GM20431 (cell line): ENCODE data around the gene GRP.
"Not testable (repeated sequence)": the region's sequence is repeated elsewhere in the genome, so short reads cannot be mapped to it uniquely, and the experiment has no call there.

Experiments
- in situ Hi-C: fragments of 300-500 bp; cut with MseI, MboI; formaldehyde crosslinking; loops from one replicate; pipeline ENCODE4 v1.15.0; 2020; ENCODE audit warnings: low sequenced_read_pairs; ENCODE audit not compliant: unreplicated experiment

Gene GRP

DNA sequence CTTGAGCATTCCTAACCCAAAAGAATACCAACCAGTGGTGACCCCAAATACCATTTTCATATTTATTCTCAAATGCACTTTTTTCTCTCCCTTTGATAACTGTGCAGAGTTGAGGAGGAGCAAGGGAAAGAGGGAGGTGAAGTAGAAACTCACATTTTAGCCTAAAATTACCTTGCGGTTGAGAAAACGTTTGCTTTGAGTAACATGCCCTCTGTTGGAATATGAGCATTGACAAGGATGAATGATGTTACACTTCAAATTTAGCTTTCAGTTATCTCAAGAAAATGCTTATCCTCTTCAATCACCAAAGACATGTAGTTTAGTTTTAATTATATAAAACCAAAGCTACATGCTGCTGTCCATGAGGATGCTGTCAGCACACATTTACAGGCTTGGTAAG, 2.4 kb downstream of the GRP start:
- in situ Hi-C loops: no loop called here

DNA sequence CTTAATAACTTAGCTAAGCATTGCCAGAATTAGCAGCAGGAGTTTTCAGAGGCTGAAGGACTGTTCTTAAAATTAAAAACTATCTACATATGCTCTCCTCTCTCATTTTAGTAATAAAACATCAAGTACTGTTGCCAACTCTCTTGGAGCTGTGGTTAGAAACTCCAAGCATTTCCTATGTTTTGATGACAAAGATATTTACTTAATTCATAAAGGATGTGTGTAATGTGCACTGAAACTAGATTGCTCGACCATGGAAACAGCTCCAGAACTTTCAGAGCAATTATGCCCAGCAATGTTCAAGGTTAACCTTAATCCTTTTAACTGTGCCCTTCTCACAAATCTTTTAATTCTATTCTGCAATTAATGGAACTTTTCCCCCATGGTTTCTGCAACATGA, 8.4 kb downstream of the GRP start:
- in situ Hi-C loops: no loop called here

DNA sequence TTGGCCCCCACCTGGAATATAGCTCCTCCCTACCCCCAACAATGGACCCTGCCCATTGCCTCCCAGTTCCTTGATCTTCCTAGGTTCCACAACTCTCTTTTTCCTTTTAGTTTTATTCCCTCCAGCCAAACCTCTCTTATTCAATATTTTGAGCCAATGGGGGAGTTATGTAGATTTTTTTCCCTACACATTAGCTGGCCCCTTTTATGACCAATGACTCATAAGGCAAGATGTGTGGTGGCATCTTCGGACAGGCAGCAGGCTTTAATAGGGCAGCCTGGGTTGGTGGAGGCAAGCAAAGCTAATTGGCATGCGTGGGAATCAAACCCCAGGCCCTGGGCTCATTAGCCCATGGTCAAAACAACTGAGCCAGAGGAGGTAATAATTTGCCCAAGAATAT, 9.2 kb downstream of the GRP start:
- in situ Hi-C loops: no loop called here

DNA sequence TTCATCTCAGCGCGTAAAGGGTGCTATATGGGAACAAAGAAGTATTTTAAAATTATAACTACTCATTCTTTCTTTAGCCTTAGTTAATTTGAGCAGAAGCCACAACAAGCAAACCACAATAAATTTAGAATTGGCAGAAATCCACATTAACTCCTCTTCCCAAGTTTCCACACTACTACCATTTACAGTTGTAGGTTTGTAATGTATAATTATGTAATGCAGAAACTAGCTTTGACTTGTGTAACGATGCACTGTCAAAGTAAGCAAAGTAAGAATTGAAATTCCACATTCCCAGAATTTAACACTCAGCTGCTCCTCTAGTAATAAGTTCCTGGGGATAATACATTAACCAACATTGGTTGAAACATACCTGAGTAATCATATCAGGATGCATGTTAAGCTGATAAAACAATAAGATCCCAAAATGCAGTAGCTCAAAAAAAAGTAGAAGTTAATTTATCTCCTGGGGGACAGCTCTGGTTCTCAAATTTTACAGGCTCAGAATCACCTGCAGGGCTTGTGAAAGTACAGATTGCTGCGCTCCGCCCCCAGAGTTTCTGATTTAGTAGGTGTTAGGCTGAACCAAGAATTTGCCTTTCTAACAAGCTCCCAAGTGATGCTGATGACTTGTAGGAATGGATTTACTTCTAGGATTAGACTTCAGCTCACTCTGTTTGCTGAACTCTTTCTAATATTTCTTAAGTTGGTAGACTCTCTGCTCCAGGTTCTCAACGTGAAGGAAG, 9.9 kb downstream of the GRP start:
- in situ Hi-C loops: no loop called here

DNA sequence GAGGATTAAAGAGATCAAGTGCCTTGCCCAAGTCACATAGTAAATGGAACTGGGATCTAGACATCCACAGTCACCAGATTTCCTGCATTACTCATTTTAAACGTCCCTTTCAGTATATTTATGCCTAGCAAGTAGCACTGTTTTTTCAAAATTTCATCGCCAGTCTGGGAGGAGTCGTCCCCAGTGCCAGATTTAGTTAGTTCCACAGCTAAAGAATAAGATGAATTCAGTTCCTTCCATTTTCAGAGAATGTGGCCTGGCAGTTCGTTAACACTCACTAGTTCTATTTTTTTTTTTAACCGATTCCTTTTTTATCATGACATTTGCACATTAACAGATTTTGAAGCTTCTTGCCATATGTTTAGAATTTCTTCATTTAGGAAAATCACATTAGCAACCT, 11.2 kb downstream of the GRP start:
- in situ Hi-C loops: no loop called here

DNA sequence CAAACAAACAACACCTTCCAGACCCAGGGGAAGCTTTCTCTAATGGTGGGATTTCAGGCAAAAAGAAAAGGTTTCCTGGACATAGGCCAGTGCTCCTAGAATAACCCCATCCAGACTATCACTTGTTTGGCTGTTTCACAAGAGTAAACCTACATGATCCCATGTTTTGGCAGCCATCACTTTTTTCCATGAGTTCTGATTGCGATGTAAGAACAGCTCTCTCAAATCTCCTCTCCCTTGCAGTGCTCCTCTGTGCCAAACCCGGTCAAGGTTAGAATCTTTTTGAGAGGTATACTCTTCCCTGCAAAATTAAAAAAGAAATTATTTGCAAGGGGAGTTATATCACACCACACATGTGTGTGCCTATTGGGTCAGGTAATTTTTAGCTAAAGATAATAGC, 11.9 kb downstream of the GRP start:
- in situ Hi-C loops: no loop called here

DNA sequence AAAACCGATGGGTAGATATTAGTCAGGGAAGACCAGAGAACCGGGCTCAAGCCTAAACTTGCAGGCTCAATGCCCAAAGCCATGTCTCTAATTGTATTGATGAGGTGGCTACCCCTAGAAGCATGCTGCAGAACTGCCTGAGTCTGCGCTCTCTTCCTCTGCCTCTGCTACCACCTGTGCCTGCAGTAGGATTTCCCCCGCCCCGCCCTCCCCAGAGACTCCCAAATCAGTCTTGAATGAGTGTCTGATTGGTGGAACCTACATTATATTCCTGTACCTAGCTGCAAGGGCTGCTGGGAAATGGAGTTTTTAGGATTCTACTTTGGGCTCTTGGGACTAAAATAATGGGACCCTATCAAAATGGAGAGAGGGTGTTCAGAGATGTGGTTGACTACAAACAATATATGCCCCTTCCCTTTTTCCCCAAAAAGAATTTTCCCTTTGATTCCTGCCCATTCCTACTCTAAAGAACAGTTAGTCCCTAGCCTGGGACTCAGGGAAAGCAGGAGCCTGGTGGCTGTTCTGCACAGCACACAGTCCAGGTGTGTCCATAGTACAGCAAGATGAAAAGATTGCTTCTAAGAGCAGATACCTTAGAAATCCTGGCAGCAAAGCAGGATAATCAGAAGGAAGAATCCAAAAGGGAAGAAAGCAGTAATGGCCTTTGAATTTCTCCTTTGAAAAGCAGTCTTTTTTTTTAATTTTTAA, 12.5 kb downstream of the GRP start:
- in situ Hi-C loops: no loop called here

DNA sequence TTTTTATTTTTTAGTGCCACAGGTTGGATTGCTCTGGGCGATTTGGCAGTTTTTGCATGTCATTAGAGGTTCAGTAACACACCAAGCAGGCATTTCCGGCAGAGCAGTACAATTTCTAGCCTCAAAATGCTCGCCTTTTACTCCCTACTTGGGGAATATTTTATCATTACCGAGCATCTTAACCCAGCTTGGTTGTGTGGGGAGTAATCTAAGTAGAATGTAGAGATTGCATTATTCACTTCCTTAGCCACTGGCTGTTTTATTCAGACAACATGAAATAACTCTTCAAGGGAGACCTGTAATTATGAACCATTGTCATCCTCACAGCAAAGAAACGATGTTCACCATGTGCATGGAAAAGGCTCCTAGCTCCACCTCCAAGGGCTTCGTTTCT, 13.1 kb downstream of the GRP start:
- in situ Hi-C loops: no loop called here

DNA sequence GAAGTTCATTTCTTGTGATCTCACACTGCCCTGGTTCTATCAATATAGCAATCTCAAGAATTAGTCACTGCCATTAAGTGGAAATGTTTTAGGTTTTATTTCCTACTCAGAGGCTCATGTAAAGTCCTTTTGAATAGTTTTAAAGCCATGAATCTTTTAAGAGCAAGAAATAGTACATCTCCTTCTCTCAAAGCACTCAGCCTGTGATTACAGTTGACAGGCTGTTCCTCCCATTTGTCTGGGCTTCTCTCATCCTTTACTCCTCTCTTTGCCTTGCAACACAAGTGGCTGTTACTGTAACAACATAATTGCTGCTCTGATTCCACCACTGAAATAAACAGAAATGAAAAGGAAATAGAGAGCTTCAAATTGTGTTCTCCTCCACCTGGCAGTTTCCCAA, 18.4 kb downstream of the GRP start:
- in situ Hi-C loops: no loop called here

DNA sequence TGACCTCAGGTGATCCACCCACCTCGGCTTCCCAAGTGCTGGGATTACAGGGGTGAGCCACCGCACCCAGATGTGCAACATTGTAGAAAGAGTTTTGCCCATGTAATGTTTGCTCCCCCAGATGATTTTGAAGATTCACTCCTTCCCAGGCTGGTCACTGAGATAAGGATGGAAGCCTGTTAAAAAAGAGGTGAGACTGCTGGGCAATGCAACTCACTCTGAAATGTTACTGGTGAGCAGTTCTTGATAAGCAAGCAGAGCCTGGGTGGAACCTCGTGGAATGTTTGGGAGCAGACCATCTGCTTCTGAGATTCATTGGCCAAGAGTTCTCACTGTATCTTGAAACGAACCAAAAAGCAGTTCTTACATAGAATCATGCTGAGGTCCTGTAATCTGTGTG, 19.7 kb downstream of the GRP start:
- in situ Hi-C loops: no loop called here

DNA sequence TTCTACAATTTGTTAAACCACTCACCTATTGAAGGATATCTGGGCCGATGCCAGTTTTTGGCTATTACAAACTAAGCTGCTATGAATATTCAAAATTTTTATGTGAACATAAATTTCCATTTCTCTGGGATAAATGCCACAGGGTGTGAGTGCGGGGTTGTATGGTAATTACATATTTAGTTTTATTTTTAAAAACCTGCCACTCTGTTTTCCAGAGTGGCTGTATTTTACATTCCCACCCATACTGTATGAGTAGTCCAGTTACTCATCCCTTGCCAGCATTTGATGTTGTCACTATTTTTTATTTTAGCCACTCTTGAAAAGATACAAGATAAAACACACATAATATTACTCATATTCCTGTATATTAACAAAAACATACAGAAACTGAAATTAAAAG, 22.9 kb downstream of the GRP start:
- in situ Hi-C loops: no loop called here

DNA sequence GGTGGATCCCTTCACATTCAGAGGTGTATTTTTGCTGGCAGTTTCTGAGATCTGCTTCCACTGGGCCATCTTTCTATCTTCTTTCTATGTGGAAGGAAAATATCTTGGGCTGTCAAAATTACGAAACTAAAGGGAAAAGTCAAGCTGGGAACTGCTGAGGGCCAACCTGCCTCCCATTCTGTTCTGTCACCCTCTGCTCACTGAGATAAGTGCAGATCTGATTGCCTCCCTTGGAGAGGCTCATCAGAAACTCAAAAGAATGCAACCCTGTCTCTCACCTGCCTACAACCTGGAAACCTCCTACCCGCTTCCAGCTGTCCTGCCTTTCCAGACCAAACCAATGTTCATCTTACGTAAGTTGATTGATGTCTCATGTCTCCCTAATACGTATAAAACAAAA, 26.8 kb downstream of the GRP start:
- in situ Hi-C loops: no loop called here

DNA sequence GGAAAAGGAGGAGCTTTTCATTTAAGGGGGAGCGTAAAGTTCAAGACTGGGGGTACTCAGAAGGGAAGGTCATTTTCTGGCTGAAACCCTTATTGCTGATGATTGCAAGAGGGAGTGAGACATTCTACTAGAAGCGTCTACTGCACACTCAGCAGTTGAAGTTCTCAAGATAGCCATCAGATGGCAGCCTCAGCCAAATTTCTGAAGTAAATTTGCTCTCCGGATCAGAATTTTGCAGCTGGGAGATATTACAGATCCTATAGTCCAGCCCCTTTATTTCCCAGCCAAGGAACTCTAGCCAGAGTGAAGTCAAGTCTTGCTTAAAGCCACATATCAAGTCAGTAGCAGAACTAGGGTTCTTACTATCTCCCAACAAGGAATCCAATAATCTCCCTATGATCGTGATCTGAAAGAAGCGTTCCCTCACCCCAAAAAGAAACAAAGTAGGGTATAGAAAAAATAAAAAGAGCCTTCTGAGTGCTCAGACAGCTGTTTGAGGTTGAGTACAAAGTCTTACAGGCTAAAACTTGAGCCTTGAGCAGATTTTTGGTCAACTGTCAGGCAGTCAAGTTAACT, 29.3 kb downstream of the GRP start:
- in situ Hi-C loops: no loop called here

DNA sequence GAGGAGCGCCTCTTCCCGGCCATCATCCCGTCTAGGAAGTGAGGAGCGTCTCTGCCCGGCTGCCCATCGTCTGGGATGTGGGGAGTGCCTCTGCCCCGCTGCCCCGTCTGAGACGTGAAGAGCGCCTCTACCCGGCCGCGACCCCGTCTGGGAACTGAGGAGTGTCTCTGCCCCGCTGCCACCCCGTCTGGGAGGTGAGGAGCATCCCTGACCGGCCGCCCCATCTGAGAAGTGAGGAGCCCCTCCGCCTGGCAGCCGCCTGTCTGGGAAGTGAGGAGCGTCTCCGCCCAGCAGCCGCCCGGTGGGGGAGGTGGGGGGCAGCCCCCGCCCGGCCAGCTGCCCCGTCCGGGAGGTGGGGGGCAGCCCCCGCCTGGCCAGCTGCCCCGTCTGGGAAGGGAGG, 35.5 kb downstream of the GRP start:
- in situ Hi-C loops: not testable (repeated sequence)

DNA sequence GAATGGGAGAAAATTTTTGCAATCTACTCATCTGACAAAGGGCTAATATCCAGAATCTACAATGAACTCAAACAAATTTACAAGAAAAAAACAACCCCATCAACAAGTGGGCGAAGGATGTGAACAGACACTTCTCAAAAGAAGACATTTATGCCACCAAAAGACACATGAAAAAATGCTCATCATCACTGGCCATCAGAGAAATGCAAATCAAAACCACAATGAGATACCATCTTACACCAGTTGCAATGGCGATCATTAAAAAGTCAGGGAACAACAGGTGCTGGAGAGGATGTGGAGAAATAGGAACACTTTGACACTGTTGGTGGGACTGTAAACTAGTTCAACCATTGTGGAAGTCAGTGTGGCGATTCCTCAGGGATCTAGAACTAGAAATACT, 41.9 kb downstream of the GRP start:
- in situ Hi-C loops: not testable (repeated sequence)

DNA sequence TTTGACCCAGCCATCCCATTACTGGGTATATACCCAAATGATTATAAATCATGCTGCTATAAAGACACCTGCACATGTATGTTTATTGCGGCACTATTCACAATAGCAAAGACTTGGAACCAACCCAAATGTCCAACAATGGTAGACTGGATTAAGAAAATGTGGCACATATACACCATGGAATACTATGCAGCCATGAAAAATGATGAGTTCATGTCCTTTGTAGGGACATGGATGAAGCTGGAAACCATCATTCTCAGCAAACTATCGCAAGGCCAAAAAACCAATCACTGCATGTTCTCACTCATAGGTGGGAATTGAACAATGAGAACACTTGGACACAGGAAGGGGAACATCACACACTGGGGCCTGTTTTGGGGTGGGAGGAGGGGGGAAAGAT, 42.3 kb downstream of the GRP start:
- in situ Hi-C loops: not testable (repeated sequence)

DNA sequence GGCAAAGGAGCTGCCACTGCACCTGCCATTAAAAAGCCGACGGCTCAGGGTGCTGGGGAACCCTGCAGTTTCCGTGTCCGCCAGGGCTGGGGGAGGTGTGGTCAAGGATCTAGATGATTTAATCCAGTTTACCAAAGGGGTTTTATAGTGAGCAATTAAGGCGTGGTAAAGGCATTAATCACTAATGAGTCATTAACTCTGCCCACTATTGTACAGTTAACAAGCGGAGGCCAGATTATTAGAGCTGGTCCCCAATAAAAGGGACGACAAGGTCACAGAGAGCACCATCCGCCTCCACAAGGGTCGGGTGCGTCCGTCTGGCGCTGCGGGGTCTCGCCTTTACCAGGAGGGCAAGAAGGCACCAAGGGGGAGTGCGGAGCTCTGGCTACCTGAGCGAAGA, 43.7 kb downstream of the GRP start:
- in situ Hi-C loops: no loop called here

DNA sequence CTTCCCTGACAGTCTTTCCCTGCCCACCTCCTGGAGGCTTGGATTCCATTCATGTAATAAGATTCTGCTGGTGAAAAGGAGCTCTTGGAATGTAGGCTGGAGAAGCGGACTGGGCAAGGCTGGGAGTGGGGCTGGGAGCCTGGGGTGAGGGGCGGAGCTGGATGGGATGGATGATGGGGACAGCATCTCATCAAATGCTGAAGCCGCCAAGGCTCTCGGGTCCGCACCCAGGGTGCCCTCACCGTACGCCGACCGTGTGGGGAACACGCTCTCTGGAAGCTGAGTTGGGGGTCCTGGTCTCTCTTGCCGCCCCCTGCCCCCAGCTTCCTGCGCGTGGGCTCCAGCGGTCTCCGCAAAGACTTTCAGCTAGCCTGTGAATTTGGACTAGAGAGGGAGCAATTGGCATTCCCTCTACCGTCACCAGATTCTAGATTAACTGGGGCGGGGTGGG, 44.2 kb downstream of the GRP start:
- in situ Hi-C loops: no loop called here

DNA sequence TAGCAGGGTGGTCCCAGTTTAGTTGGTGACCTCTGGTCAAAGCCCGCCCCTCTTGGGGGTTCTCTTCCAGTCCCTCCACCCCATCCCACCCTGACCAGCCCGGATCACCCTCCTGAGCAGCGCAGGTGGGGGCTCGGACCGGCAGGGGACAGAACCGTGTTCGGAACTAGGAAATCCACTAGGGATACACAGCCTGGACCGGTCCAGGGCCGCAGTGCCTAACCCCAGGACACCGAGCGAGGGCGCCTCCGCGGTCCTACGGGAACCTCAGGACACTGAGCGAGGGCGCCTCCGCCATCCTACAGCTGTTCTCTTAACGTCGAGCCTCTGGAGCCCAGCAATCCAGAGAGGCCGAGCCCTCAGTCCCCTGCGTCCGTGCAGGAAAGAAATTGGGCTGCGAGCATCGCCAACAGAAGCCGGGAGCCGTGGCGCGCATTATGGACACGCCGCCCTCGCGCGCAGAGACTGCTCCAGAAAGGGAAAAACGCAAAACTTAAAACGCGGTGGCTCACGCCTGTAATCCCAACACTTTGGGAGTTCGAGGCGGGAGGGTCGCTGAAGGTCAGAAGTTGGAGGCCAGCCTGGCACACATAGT, 44.8 kb downstream of the GRP start:
- in situ Hi-C loops: no loop called here

DNA sequence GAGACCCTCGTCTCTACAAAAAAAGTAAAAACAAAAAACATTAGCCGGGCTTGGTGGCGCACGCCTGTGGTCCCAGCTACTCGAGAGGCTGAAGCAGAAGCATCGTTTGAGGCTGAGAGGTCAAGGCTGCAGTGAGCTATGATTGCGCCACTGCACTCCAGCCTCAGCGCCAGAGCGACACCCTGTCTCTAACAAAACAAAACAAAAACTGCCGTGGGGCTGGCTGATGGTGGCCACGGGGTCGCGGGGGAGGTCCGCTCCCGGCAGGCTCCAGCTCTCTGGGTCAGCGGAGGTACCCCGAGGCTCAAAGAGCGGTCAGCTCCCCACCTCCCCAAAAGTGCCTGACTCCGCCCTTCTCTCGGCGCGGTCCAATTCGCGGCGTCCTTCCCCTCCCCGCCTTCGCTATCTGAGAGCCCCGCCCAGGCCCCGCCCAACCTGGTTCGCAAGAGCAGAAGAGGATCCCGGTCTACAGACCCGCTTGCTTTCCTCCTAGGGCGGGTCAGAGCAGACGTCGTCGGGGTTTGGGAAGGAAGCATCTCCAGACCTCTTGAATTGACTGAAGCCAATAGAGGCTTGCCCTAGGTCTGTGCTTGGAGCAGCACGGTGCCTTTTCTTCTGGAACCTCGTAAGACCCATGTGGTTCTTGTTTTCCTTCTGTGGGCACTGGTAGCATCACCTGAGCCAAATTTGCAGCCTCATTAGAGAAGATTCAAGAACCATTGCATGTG, 45.5 kb downstream of the GRP start:
- in situ Hi-C loops: no loop called here

DNA sequence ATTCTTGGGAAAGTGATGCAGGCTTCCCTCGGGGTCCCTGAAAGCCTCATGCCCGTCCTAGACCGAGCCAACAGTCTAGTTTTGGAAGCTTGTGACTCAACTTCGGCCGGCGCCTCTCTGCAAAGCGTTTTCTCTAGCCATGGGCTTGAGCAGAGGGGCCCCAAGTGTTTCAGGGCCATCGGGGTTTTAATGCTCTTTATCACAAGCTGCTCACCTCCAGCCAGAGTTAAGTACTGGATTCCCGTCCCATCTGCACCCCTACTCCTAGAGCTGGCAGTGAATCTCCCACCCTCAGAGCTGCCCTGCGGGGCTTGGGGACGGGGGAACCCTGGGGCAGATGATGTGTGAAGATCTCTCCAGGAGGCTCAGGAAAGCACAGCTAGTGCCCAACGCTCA, 46.0 kb downstream of the GRP start:
- in situ Hi-C loops: no loop called here
